ENCODE data around the gene SLCO2A1.

GRCh38 chr3:134018850-134019249 lies 10.9 kb downstream of the SLCO2A1 start:
- TF ChIP-seq POLR2A (IDR thresholded peaks at IDR 0.05) (no peak), CTCF (IDR thresholded peaks at IDR 0.05) (no peak)

Measured in body of pancreas (tissue), 4 donors.